IMR-90 (cell line): ENCODE data around the gene PSMD11. TPM values are rescaled to one million over a fixed set of nuclear protein-coding genes. Genes with fewer than 3 reads are reported as not detected.
A peak's percentile ranks its signal among the peaks of the same experiment; 100 is the strongest.

Source experiments
- ATAC-seq: fragments of 200-7000 bp; cut with Tn5 transposase; 2 replicates; pipeline ENCODE4 v1.9.1; 2020; ENCODE audit warnings: low read depth, mild to moderate bottlenecking, moderate library complexity
- BruUV-seq: library from RNA; stranded (reverse); fragments of 400-500 nt; replicated peaks from 2 replicates; lab custom pipeline; 2021; lab: Mats Ljungman, UMichigan
- CTCF ChIA-PET: fragments of 300-600 bp; formaldehyde crosslinking; extraction: SDS; loops from one replicate; lab custom pipeline; 2021; ENCODE audit warnings: antibody characterized with exemption; lab: Yijun Ruan, JAX
- POLR2A ChIA-PET: fragments of 300-600 bp; sonication (Branson Sonifier 250); formaldehyde crosslinking; loops from one replicate; lab custom pipeline; 2022; ENCODE audit warnings: antibody characterized with exemption; ENCODE audit not compliant: unreplicated experiment; lab: Charles Lee
- DNase-seq: peaks from one replicate; pipeline ENCODE4 v3.0.0; 2013
- H2AFZ ChIP-seq: replicated peaks from 2 replicates; pipeline ENCODE3; 2013; ENCODE audit warnings: low read length, mild to moderate bottlenecking; ENCODE audit not compliant: poor library complexity
- H2AK5ac ChIP-seq: 2 replicates; pipeline ENCODE4 v1.6.1; 2013; ENCODE audit warnings: low read depth, low read length, inconsistent platforms
- H2AK9ac ChIP-seq: replicated peaks from 2 replicates; pipeline ENCODE3; 2013; ENCODE audit warnings: mild to moderate bottlenecking, low read depth, low read length, moderate library complexity; ENCODE audit not compliant: poor library complexity
- H2BK120ac ChIP-seq: 2 replicates; pipeline ENCODE4 v1.6.1; 2013; ENCODE audit warnings: low read depth, low read length, inconsistent platforms
- H2BK15ac ChIP-seq: 3 replicates; pipeline ENCODE4 v1.6.1; 2013; ENCODE audit warnings: low read depth, low read length, inconsistent platforms
- H2BK20ac ChIP-seq: 2 replicates; pipeline ENCODE4 v1.6.1; 2013; ENCODE audit warnings: low read depth, mild to moderate bottlenecking, inconsistent platforms, low read length, moderate library complexity
- H2BK5ac ChIP-seq: 2 replicates; pipeline ENCODE4 v1.6.1; 2013; ENCODE audit warnings: mild to moderate bottlenecking, low read depth, low read length, inconsistent platforms; ENCODE audit not compliant: poor library complexity, severe bottlenecking
- H3K14ac ChIP-seq: replicated peaks from 2 replicates; pipeline ENCODE4 v1.6.1; 2013; ENCODE audit warnings: low read depth, low read length, inconsistent platforms
- H3K18ac ChIP-seq: 2 replicates; pipeline ENCODE4 v1.6.1; 2013; ENCODE audit warnings: low read depth, low read length, control low read depth
- H3K23ac ChIP-seq: 2 replicates; pipeline ENCODE4 v1.6.1; 2013; ENCODE audit warnings: low read depth, low read length, inconsistent platforms
- H3K27ac ChIP-seq: 2 replicates; pipeline ENCODE4 v1.5.1; 2013; ENCODE audit warnings: mild to moderate bottlenecking, control low read depth, low read length; ENCODE audit not compliant: insufficient read depth
- H3K27me3 ChIP-seq: 2 replicates; pipeline ENCODE4 v1.6.1; 2013; ENCODE audit warnings: low read length; ENCODE audit not compliant: control insufficient read depth, insufficient read depth
- H3K36me3 ChIP-seq: 2 replicates; pipeline ENCODE4 v1.6.1; 2013; ENCODE audit warnings: low read length, mixed read lengths; ENCODE audit not compliant: control insufficient read depth, insufficient read depth
- H3K4ac ChIP-seq: 2 replicates; pipeline ENCODE4 v1.6.1; 2013; ENCODE audit warnings: low read depth, low read length, inconsistent platforms
- H3K4me1 ChIP-seq: 2 replicates; pipeline ENCODE4 v1.6.1; 2013; ENCODE audit warnings: low read length, mixed read lengths; ENCODE audit not compliant: control insufficient read depth, insufficient read depth
- H3K4me2 ChIP-seq: 2 replicates; pipeline ENCODE4 v1.6.1; 2013; ENCODE audit warnings: low read depth, mild to moderate bottlenecking, control low read depth, low read length, moderate library complexity
- H3K4me3 ChIP-seq: 2 replicates; pipeline ENCODE4 v1.5.1; 2013; ENCODE audit warnings: low read depth, mild to moderate bottlenecking, control low read depth, low read length, moderate library complexity; ENCODE audit not compliant: insufficient read depth
- H3K56ac ChIP-seq: 2 replicates; pipeline ENCODE4 v1.6.1; 2013; ENCODE audit warnings: low read length, inconsistent platforms; ENCODE audit not compliant: insufficient read depth; ENCODE audit errors: extremely low read depth
- H3K79me1 ChIP-seq, 2 experiments: 2 replicates each; pipeline ENCODE4 v1.6.1; 2013; ENCODE audit warnings: low read length in 2 of 2, inconsistent platforms in 1 of 2, low read depth in 1 of 2
- H3K9ac ChIP-seq: 2 replicates; pipeline ENCODE4 v1.6.1; 2013; ENCODE audit warnings: low read depth, low read length, control low read depth
- H3K9me1 ChIP-seq: 2 replicates; pipeline ENCODE4 v1.6.1; 2013; ENCODE audit warnings: low read length, inconsistent platforms; ENCODE audit not compliant: insufficient read depth
- H3K9me3 ChIP-seq: 2 replicates; pipeline ENCODE4 v1.6.1; 2013; ENCODE audit warnings: low read length; ENCODE audit not compliant: control insufficient read depth, insufficient read depth
- H4K20me1 ChIP-seq: 2 replicates; pipeline ENCODE4 v1.6.1; 2013; ENCODE audit warnings: low read length, inconsistent platforms; ENCODE audit not compliant: insufficient read depth
- H4K5ac ChIP-seq: 2 replicates; pipeline ENCODE4 v1.6.1; 2013; ENCODE audit warnings: mild to moderate bottlenecking, low read depth, low read length, control low read depth
- H4K8ac ChIP-seq, 2 experiments: 2 replicates each; pipeline ENCODE4 v1.6.1; 2013; ENCODE audit warnings: low read depth in 2 of 2, low read length in 2 of 2, control low read depth in 1 of 2, inconsistent platforms in 1 of 2
- H4K91ac ChIP-seq: 2 replicates; pipeline ENCODE4 v1.6.1; 2013; ENCODE audit warnings: low read depth, low read length, inconsistent platforms; ENCODE audit not compliant: insufficient read depth
- CEBPB ChIP-seq: IDR thresholded peaks from 2 replicates; pipeline ENCODE4 v1.6.1; 2012; ENCODE audit warnings: low read depth, low read length, improper control_type of control experiment
- CHD1 ChIP-seq: IDR thresholded peaks from 2 replicates; pipeline ENCODE4 v1.6.1; 2012; ENCODE audit warnings: low read depth, low read length, improper control_type of control experiment
- CTCF ChIP-seq: conservative IDR thresholded peaks from 2 replicates; pipeline ENCODE4 v1.5.1; 2012; ENCODE audit warnings: mild to moderate bottlenecking, low read depth, low read length, improper control_type of control experiment
- ELK1 ChIP-seq: fragments of 150-350 bp; IDR thresholded peaks from 2 replicates; pipeline ENCODE4 v1.6.1; 2016; ENCODE audit warnings: low read depth, mild to moderate bottlenecking, low read length, moderate library complexity, borderline replicate concordance
- RAD21 ChIP-seq: IDR thresholded peaks from 2 replicates; pipeline ENCODE4 v1.6.1; 2012; ENCODE audit warnings: low read length, improper control_type of control experiment
- USF2 ChIP-seq: fragments of 150-350 bp; IDR thresholded peaks from 2 replicates; pipeline ENCODE4 v1.6.1; 2017; ENCODE audit warnings: mild to moderate bottlenecking, antibody characterized with exemption, low read length, low read depth
- WGBS, 2 experiments: methylation state at CpG; one replicate each; pipeline versions ENCODE4 v1.1.5 to v1.1.7; 2013; ENCODE audit warnings: missing lambda C conversion rate in 2 of 2; ENCODE audit not compliant: insufficient read length in 1 of 2; ENCODE audit errors: extremely low coverage in 2 of 2; 5-methylcytosine and 5-hydroxymethylcytosine counted together
- dilution Hi-C: fragments of 300-500 bp; cut with HindIII; formaldehyde crosslinking; loops from one replicate; pipeline ENCODE4 v1.14.3; 2018; ENCODE audit warnings: low sequenced_read_pairs; ENCODE audit not compliant: unreplicated experiment
- in situ Hi-C: fragments of 300-500 bp; cut with MboI; formaldehyde crosslinking; loops from 3 replicates; pipeline ENCODE4 v1.14.3; 2019; ENCODE audit warnings: low sequenced_read_pairs, inconsistent platforms, mixed read lengths
- intact Hi-C: fragments of 100-400 bp; cut with micrococcal nuclease; formaldehyde crosslinking; loops from 2 replicates; pipeline ENCODE4 v1.10.0; 2022
- polyA plus RNA-seq, 3 experiments: library from polyadenylated mRNA; depleted of rRNA; stranded (reverse); fragments of >200 nt; gene quantifications; 2 replicates each; pipeline ENCODE4 v1.2.3, GENCODE V29; 2012; ENCODE audit warnings: low replicate concordance in 1 of 3
- total RNA-seq: library from RNA; depleted of rRNA; stranded (reverse); fragments of >200 nt; gene quantifications from 2 replicates; pipeline ENCODE4 v1.2.3, GENCODE V29; 2012

Gene PSMD11
- total and polyA plus RNA-seq, 2 of the 4 experiments (the other 2 are of a cell fraction) = 64.7 to 85.9 TPM

GRCh38 chr17:32493571-32493970 lies 49.3 kb downstream of the PSMD11 start:
- DNase-seq (no peak), ATAC-seq (no peak)
- peaks cover 10% of the 10 kb centered on the region for H3K9me1 ChIP-seq
- H2BK120ac ChIP-seq = no peak overlapping the region
- H3K36me3 ChIP-seq = peaks cover 2% of the 10 kb centered on the region; the same call in 1 of the 2 replicates
- TF ChIP-seq RAD21 (no peak), CEBPB (no peak), ELK1 (no peak), USF2 (no peak), CHD1 (no peak), CTCF (no peak)
- no peaks in the 10 kb centered on the region; a peak in 1 of 4 replicates for H3K79me1 ChIP-seq
- H4K8ac ChIP-seq = no peak overlapping the region
- intact Hi-C loops = no loop called here
- no peak overlapping the region for H3K9ac ChIP-seq
- no peak overlapping the region for H3K27ac ChIP-seq
- H2AK5ac ChIP-seq = no peak overlapping the region
- H3K4me2 ChIP-seq = no peak overlapping the region
- no TSS peak for BruUV-seq
- H2BK5ac ChIP-seq = no peak overlapping the region
- in situ Hi-C loops = loop anchor here (25.0 kb wide), 1 partner anchor 269 kb away; no protein-coding TSS in a partner anchor
- H4K20me1 ChIP-seq = peaks cover 4% of the 10 kb centered on the region; the same call in 1 of the 2 replicates
- peak overlapping the region; percentile 56 for H2AK9ac ChIP-seq
- H3K56ac ChIP-seq = no peak overlapping the region
- H3K18ac ChIP-seq = no peak overlapping the region
- no peak overlapping the region for H3K4ac ChIP-seq
- WGBS, 2 experiments = 81% methylated on average over 8 of the region's 15 CpGs; no CpG with 5 or more reads in 1 of the 2 experiments
- H3K27me3 ChIP-seq = no peaks in the 10 kb centered on the region
- no peaks in the 10 kb centered on the region for H3K9me3 ChIP-seq
- H3K14ac ChIP-seq = no peak overlapping the region
- no peak overlapping the region for H2BK15ac ChIP-seq
- no peak overlapping the region for H2BK20ac ChIP-seq
- H3K4me1 ChIP-seq = peaks cover 6% of the 10 kb centered on the region
- POLR2A ChIA-PET = no interaction called here
- no peak overlapping the region for H4K5ac ChIP-seq
- H4K91ac ChIP-seq = no peak overlapping the region
- dilution Hi-C loops = no loop called here
- H2AFZ ChIP-seq = no peak overlapping the region
- CTCF ChIA-PET = no interaction called here
- no peak overlapping the region for H3K4me3 ChIP-seq
- H3K23ac ChIP-seq = no peak overlapping the region
